K562 (cell line): Measurements from ENCODE around the gene CSTF1. TPM values are rescaled to one million over a fixed set of nuclear protein-coding genes. Genes with fewer than 3 reads are reported as not detected.

Experiments
- SMARCE1 ChIP-seq: fragments of 450-650 bp; IDR thresholded peaks from 2 replicates; pipeline ENCODE4 v1.7.1; 2016; ENCODE audit warnings: mild to moderate bottlenecking
- polyA plus RNA-seq, 8 experiments: library from polyadenylated mRNA; depleted of rRNA in 4 of 8; stranded (reverse) in 5 of 8; unstranded in 3 of 8; fragments of >200 nt; fragmentation: Nextera tagmentation in 2 of 8; fragmentation: Illumina TruSeq in 1 of 8; extraction: Ambion mirVana in 2 of 8; extraction: Trizol in 1 of 8; gene quantifications; 2 replicates each; pipeline versions ENCODE4 v1.2.1 to v1.2.3, GENCODE V29; 2011 to 2014; ENCODE audit warnings: inconsistent platforms in 1 of 8, missing spikeins in 1 of 8
- total RNA-seq, 7 experiments: library from RNA; depleted of rRNA in 6 of 7; stranded (reverse); fragments of >200 nt in 6 of 7; fragmentation: Illumina TruSeq in 2 of 7; extraction: Trizol in 2 of 7; gene quantifications; 2 replicates each; pipeline versions ENCODE4 v1.2.1 to v1.2.3, GENCODE V29; 2011 to 2021; ENCODE audit warnings: low replicate concordance in 1 of 7
- TF ChIP-seq, protein P1 (sequence below), 2 experiments: fragments of 450-650 bp; formaldehyde crosslinking in 1 of 2; IDR thresholded peaks; 2 replicates each; pipeline versions ENCODE4 v1.4.0 to v1.6.1; 2014 to 2020; ENCODE audit warnings: mild to moderate bottlenecking in 2 of 2, borderline replicate concordance in 1 of 2, low read depth in 1 of 2
- TF ChIP-seq, protein P2 (sequence below), 3 experiments: fragments of 200-800 bp in 1 of 3; sonication (Bioruptor generic) in 1 of 3; sonication (generic) in 1 of 3; formaldehyde crosslinking in 1 of 3; IDR thresholded peaks; 2 replicates each; pipeline versions ENCODE4 v1.6.1 to v1.8.0; 2016 to 2022; ENCODE audit warnings: mild to moderate bottlenecking in 2 of 3, missing compliant biosample characterization in 2 of 3, missing genetic modification characterization in 2 of 3, missing genetic modification reagents in 1 of 3
- TF ChIP-seq, protein P3 (sequence below), 2 experiments: fragments of 450-650 bp in 1 of 2; sonication (generic) in 1 of 2; formaldehyde crosslinking in 1 of 2; IDR thresholded peaks; 2 replicates each; pipeline versions ENCODE4 v1.7.1 to v1.9.0; 2016 to 2022; ENCODE audit warnings: inconsistent platforms in 1 of 2, mild to moderate bottlenecking in 1 of 2, missing genetic modification reagents in 1 of 2
- TF ChIP-seq, protein P4 (sequence below): fragments of 250-450 bp; sonication (Bioruptor Pico); IDR thresholded peaks from 2 replicates; pipeline ENCODE4 v1.5.0; 2021

Gene CSTF1
- total and polyA plus RNA-seq, 9 of the 15 experiments (the other 6 are each of a cell fraction or from before 2014, with no cell fraction given): 30.8 to 110 (median 53.4) TPM

DNA sequence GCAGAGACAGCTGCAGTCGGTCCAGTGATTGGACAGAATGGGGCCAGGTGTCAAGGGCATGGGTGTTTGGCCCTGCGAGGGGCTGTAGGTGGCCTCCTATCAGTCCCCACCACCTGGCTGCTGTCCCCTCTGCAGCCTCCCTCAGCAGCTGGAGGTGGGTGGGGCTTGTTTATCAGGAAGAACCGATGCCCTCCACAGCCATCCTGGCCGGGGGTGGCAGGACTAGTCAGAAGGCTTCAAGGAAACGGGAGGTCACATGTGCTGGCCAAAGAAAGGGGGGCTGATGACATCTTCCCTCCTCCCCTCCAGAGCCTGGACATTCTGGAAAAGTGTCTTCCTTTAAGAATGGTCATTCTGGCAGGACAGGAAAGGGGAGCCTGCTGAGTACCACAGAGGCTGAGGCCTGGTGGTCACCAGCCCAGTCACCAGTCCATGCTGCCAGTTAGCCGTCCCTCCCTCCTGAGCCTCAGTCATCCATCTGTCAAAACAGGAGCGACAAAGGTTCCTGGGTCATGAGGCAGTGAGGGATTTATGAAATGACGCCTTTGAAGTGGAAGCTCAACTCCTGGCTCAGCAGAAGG lies 29.5 kb upstream of the CSTF1 start (continued):
- TF ChIP-seq, protein P1, sequence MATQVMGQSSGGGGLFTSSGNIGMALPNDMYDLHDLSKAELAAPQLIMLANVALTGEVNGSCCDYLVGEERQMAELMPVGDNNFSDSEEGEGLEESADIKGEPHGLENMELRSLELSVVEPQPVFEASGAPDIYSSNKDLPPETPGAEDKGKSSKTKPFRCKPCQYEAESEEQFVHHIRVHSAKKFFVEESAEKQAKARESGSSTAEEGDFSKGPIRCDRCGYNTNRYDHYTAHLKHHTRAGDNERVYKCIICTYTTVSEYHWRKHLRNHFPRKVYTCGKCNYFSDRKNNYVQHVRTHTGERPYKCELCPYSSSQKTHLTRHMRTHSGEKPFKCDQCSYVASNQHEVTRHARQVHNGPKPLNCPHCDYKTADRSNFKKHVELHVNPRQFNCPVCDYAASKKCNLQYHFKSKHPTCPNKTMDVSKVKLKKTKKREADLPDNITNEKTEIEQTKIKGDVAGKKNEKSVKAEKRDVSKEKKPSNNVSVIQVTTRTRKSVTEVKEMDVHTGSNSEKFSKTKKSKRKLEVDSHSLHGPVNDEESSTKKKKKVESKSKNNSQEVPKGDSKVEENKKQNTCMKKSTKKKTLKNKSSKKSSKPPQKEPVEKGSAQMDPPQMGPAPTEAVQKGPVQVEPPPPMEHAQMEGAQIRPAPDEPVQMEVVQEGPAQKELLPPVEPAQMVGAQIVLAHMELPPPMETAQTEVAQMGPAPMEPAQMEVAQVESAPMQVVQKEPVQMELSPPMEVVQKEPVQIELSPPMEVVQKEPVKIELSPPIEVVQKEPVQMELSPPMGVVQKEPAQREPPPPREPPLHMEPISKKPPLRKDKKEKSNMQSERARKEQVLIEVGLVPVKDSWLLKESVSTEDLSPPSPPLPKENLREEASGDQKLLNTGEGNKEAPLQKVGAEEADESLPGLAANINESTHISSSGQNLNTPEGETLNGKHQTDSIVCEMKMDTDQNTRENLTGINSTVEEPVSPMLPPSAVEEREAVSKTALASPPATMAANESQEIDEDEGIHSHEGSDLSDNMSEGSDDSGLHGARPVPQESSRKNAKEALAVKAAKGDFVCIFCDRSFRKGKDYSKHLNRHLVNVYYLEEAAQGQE (IDR thresholded peaks at IDR 0.05; ENCODE audit: borderline replicate concordance): peak; percentile 60; the same call in 1 of the 2 replicates
- TF ChIP-seq, protein P1 (CRISPR knock-in tag; IDR thresholded peaks at IDR 0.05; ENCODE audit: low read depth): 0 out of 2 replicates have a peak, but pooled peaks have one; percentile 33
- TF ChIP-seq, protein P2, sequence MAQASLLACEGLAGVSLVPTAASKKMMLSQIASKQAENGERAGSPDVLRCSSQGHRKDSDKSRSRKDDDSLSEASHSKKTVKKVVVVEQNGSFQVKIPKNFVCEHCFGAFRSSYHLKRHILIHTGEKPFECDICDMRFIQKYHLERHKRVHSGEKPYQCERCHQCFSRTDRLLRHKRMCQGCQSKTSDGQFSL (CRISPR knock-in tag; IDR thresholded peaks at IDR 0.05): no peak
- TF ChIP-seq, protein P2 (tag; IDR thresholded peaks at IDR 0.05): no peak
- TF ChIP-seq, protein P3, sequence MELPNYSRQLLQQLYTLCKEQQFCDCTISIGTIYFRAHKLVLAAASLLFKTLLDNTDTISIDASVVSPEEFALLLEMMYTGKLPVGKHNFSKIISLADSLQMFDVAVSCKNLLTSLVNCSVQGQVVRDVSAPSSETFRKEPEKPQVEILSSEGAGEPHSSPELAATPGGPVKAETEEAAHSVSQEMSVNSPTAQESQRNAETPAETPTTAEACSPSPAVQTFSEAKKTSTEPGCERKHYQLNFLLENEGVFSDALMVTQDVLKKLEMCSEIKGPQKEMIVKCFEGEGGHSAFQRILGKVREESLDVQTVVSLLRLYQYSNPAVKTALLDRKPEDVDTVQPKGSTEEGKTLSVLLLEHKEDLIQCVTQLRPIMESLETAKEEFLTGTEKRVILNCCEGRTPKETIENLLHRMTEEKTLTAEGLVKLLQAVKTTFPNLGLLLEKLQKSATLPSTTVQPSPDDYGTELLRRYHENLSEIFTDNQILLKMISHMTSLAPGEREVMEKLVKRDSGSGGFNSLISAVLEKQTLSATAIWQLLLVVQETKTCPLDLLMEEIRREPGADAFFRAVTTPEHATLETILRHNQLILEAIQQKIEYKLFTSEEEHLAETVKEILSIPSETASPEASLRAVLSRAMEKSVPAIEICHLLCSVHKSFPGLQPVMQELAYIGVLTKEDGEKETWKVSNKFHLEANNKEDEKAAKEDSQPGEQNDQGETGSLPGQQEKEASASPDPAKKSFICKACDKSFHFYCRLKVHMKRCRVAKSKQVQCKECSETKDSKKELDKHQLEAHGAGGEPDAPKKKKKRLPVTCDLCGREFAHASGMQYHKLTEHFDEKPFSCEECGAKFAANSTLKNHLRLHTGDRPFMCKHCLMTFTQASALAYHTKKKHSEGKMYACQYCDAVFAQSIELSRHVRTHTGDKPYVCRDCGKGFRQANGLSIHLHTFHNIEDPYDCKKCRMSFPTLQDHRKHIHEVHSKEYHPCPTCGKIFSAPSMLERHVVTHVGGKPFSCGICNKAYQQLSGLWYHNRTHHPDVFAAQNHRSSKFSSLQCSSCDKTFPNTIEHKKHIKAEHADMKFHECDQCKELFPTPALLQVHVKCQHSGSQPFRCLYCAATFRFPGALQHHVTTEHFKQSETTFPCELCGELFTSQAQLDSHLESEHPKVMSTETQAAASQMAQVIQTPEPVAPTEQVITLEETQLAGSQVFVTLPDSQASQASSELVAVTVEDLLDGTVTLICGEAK (IDR thresholded peaks at IDR 0.05): no peak
- TF ChIP-seq, protein P3 (CRISPR knock-in tag; IDR thresholded peaks at IDR 0.05): no peak
- TF ChIP-seq, protein P4, sequence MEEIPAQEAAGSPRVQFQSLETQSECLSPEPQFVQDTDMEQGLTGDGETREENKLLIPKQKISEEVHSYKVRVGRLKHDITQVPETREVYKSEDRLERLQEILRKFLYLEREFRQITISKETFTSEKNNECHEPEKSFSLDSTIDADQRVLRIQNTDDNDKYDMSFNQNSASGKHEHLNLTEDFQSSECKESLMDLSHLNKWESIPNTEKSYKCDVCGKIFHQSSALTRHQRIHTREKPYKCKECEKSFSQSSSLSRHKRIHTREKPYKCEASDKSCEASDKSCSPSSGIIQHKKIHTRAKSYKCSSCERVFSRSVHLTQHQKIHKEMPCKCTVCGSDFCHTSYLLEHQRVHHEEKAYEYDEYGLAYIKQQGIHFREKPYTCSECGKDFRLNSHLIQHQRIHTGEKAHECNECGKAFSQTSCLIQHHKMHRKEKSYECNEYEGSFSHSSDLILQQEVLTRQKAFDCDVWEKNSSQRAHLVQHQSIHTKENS: no peak
- TF ChIP-seq SMARCE1: peak; percentile 94
